ENCODE measurements around the gene NSD2. TPM values are rescaled to one million over a fixed set of nuclear protein-coding genes. Genes with fewer than 3 reads are reported as not detected.

Gene NSD2
- total RNA-seq, 2 donors from 2014 or later = 153 to 208 TPM

GRCh38 chr4:1973218-1973617, 102.0 kb downstream of the NSD2 start:
- WGBS, 2 experiments (ENCODE audit: insufficient coverage in 1 of 2, insufficient read length in 1 of 2) = 92 to 96% methylated on average over 7 to 12 of the region's 12 CpGs

DNA sequence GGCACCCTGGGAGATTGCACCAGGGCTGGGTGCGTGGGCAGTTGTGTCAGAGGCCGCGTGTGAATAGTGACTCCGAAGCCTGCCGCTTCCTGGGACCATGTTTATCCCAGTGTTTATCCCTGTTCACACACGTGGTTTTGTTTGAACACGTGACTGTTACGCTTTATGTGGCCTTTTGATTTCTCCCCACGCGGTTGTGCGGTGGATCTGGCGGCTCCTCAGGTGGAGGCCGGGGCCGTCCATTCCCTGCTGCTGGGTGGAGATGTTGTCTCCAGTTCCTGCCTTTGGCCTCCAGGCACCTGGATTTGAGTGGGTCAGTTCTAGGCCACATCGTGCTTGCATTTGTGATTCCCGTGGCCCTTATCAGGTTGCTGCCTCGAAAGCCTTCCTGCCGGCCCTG, 102.5 kb downstream of the NSD2 start:
- no peaks in the 10 kb centered on the region for H3K4me1 ChIP-seq (ENCODE audit: control insufficient read depth, insufficient read depth, low read length)
- no peak overlapping the region for H3K27ac ChIP-seq (ENCODE audit: low read depth, low read length)
- TF ChIP-seq, protein P1, sequence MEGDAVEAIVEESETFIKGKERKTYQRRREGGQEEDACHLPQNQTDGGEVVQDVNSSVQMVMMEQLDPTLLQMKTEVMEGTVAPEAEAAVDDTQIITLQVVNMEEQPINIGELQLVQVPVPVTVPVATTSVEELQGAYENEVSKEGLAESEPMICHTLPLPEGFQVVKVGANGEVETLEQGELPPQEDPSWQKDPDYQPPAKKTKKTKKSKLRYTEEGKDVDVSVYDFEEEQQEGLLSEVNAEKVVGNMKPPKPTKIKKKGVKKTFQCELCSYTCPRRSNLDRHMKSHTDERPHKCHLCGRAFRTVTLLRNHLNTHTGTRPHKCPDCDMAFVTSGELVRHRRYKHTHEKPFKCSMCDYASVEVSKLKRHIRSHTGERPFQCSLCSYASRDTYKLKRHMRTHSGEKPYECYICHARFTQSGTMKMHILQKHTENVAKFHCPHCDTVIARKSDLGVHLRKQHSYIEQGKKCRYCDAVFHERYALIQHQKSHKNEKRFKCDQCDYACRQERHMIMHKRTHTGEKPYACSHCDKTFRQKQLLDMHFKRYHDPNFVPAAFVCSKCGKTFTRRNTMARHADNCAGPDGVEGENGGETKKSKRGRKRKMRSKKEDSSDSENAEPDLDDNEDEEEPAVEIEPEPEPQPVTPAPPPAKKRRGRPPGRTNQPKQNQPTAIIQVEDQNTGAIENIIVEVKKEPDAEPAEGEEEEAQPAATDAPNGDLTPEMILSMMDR (conservative IDR thresholded peaks at IDR 0.05) = no peak
- no peak overlapping the region for H3K4me3 ChIP-seq (ENCODE audit: low read length)
- H3K27ac Mint-ChIP-seq = no peak overlapping the region
- peaks cover 87% of the 10 kb centered on the region for H3K36me3 ChIP-seq (ENCODE audit: control insufficient read depth, insufficient read depth, low read length)
- DNase-seq = no peak
- H3K9me3 ChIP-seq (ENCODE audit: control insufficient read depth, low read length) = no peaks in the 10 kb centered on the region
- no peak overlapping the region for H3K9ac ChIP-seq (ENCODE audit: extremely low read depth, low read length, poor library complexity, severe bottlenecking)
- no peak overlapping the region for H3K4me3 Mint-ChIP-seq
- no peaks in the 10 kb centered on the region for H3K27me3 ChIP-seq (ENCODE audit: control insufficient read depth, insufficient read depth, low read length, poor library complexity, severe bottlenecking)
- H3K4me1 Mint-ChIP-seq = no peaks in the 10 kb centered on the region
- H3K36me3 Mint-ChIP-seq (ENCODE audit: low read depth) = peaks cover 77% of the 10 kb centered on the region
- WGBS, 2 experiments (ENCODE audit: insufficient coverage in 1 of 2, insufficient read length in 1 of 2) = 95 to 97% methylated on average over 16 to 18 of the region's 18 CpGs
- H3K27me3 Mint-ChIP-seq (ENCODE audit: insufficient read depth) = no peaks in the 10 kb centered on the region
- no peaks in the 10 kb centered on the region for H3K9me3 Mint-ChIP-seq

More at GRCh38 chr4:1973218-1973617, 102.0 kb downstream of the NSD2 start:
- Histone ChIP-seq H3K27ac (ENCODE audit: low read depth, low read length) (no peak overlapping the region), H3K36me3 (ENCODE audit: control insufficient read depth, insufficient read depth, low read length) (peaks cover 91% of the 10 kb centered on the region), H3K4me3 (ENCODE audit: low read length) (no peak overlapping the region), H3K9ac (ENCODE audit: extremely low read depth, low read length, poor library complexity, severe bottlenecking) (no peak overlapping the region), H3K9me3 (ENCODE audit: control insufficient read depth, low read length) (no peaks in the 10 kb centered on the region), H3K4me1 (ENCODE audit: control insufficient read depth, insufficient read depth, low read length) (no peaks in the 10 kb centered on the region), H3K27me3 (ENCODE audit: control insufficient read depth, insufficient read depth, low read length, poor library complexity, severe bottlenecking) (no peaks in the 10 kb centered on the region)
- Mint-ChIP-seq H3K9me3 (no peaks in the 10 kb centered on the region), H3K27me3 (ENCODE audit: insufficient read depth) (no peaks in the 10 kb centered on the region), H3K4me1 (no peaks in the 10 kb centered on the region), H3K4me3 (no peak overlapping the region), H3K36me3 (ENCODE audit: low read depth) (peaks cover 76% of the 10 kb centered on the region), H3K27ac (no peak overlapping the region)
- no peak for DNase-seq
- TF ChIP-seq, protein P1 (conservative IDR thresholded peaks at IDR 0.05) = no peak

- Histone ChIP-seq H3K27me3 (ENCODE audit: control insufficient read depth, insufficient read depth, low read length, poor library complexity, severe bottlenecking) (no peaks in the 10 kb centered on the region), H3K4me1 (ENCODE audit: control insufficient read depth, insufficient read depth, low read length) (no peaks in the 10 kb centered on the region), H3K4me3 (ENCODE audit: low read length) (no peak overlapping the region), H3K36me3 (ENCODE audit: control insufficient read depth, insufficient read depth, low read length) (peaks cover 86% of the 10 kb centered on the region), H3K9ac (ENCODE audit: extremely low read depth, low read length, poor library complexity, severe bottlenecking) (no peak overlapping the region), H3K9me3 (ENCODE audit: control insufficient read depth, low read length) (no peaks in the 10 kb centered on the region), H3K27ac (ENCODE audit: low read depth, low read length) (no peak overlapping the region)
- Mint-ChIP-seq H3K27ac (peak overlapping the region; percentile 58), H3K36me3 (ENCODE audit: low read depth) (peaks cover 78% of the 10 kb centered on the region), H3K4me3 (no peak overlapping the region), H3K4me1 (no peaks in the 10 kb centered on the region), H3K27me3 (ENCODE audit: insufficient read depth) (no peaks in the 10 kb centered on the region), H3K9me3 (no peaks in the 10 kb centered on the region)
- WGBS, 2 experiments (ENCODE audit: insufficient coverage in 1 of 2, insufficient read length in 1 of 2) = 95 to 98% methylated on average over 5 to 8 of the region's 8 CpGs
- TF ChIP-seq, protein P1 (conservative IDR thresholded peaks at IDR 0.05) = no peak
- no peak for DNase-seq
These were observed 103.6 kb downstream of the NSD2 start for GRCh38 chr4:1974840-1975239.
